SK-N-SH (cell line): ENCODE results near the gene CAMK4. TPM values are rescaled to one million over a fixed set of nuclear protein-coding genes. Genes with fewer than 3 reads are reported as not detected.

Experiments
- CTCF ChIA-PET: fragments of 300-600, 350-600 bp; formaldehyde crosslinking; extraction: SDS; loops from one replicate; lab custom pipeline; 2021; lab: Yijun Ruan, JAX
- POLR2A ChIA-PET: fragments of 350-600 bp; sonication (Branson Sonifier 250); formaldehyde crosslinking; extraction: SDS; loops from one replicate; lab custom pipeline; 2020; ENCODE audit warnings: antibody characterized with exemption, inconsistent platforms; lab: Yijun Ruan, JAX
- DNase-seq: peaks from one replicate; pipeline ENCODE4 v3.0.0; 2012
- H2AFZ ChIP-seq: fragments of 200-600 bp; sonication (generic); 2 replicates; pipeline ENCODE4 v1.8.1; 2016; ENCODE audit warnings: antibody characterized with exemption, mild to moderate bottlenecking, low read depth
- H3F3A ChIP-seq: fragments of 200-600 bp; sonication (generic); replicated peaks from 2 replicates; pipeline ENCODE3; 2016; ENCODE audit warnings: antibody characterized with exemption, mild to moderate bottlenecking; ENCODE audit not compliant: insufficient read depth
- H3K27ac ChIP-seq, 2 experiments: fragments of 200-500 bp in 1 of 2; fragments of 200-600 bp in 1 of 2; sonication (Bioruptor generic) in 1 of 2; sonication (generic), shearing (Covaris generic) in 1 of 2; 2 replicates each; pipeline versions ENCODE4 v1.5.1 to v1.6.1; 2014 to 2016; ENCODE audit warnings: low read depth in 2 of 2, inconsistent platforms in 1 of 2, low read length in 1 of 2, mild to moderate bottlenecking in 1 of 2, mixed read lengths in 1 of 2
- H3K27me3 ChIP-seq: fragments of 200-600 bp; sonication (generic), shearing (Covaris generic); 2 replicates; pipeline ENCODE4 v1.6.1; 2016; ENCODE audit warnings: mixed run types; ENCODE audit not compliant: insufficient read depth
- H3K36me3 ChIP-seq, 2 experiments: fragments of 200-500 bp in 1 of 2; fragments of 200-600 bp in 1 of 2; sonication (Bioruptor generic) in 1 of 2; sonication (generic) in 1 of 2; replicated peaks in 1 of 2; 2 replicates each; pipeline versions ENCODE3 to v1.5.1; 2014 to 2016; ENCODE audit warnings: low read length in 1 of 2, mild to moderate bottlenecking in 1 of 2; ENCODE audit not compliant: insufficient read depth in 2 of 2, control insufficient read depth in 1 of 2
- H3K4me1 ChIP-seq, 2 experiments: fragments of 200-500 bp in 1 of 2; fragments of 200-600 bp in 1 of 2; sonication (Bioruptor generic) in 1 of 2; sonication (generic), shearing (Covaris generic) in 1 of 2; 2 replicates each; pipeline versions ENCODE4 v1.5.1 to v1.6.1; 2014 to 2016; ENCODE audit warnings: low read depth in 1 of 2, low read length in 1 of 2, mixed run types in 1 of 2; ENCODE audit not compliant: insufficient read depth in 2 of 2, control insufficient read depth in 1 of 2
- H3K4me2 ChIP-seq: fragments of 200-600 bp; sonication (generic), shearing (Covaris generic); 2 replicates; pipeline ENCODE4 v1.6.1; 2017; ENCODE audit warnings: mixed run types
- H3K4me3 ChIP-seq, 2 experiments: fragments of 200-500 bp in 1 of 2; fragments of 200-600 bp in 1 of 2; sonication (Bioruptor generic) in 1 of 2; sonication (generic), shearing (Covaris generic) in 1 of 2; 2 replicates each; pipeline versions ENCODE4 v1.5.1 to v1.8.1; 2014 to 2016; ENCODE audit warnings: low read depth in 2 of 2, inconsistent platforms in 1 of 2, low read length in 1 of 2, mild to moderate bottlenecking in 1 of 2, mixed read lengths in 1 of 2, moderate library complexity in 1 of 2
- H3K79me2 ChIP-seq: fragments of 200-600 bp; sonication (generic); 2 replicates; pipeline ENCODE4 v1.8.1; 2017; ENCODE audit warnings: mild to moderate bottlenecking; ENCODE audit not compliant: insufficient read depth
- H3K9ac ChIP-seq: fragments of 200-600 bp; sonication (generic); 2 replicates; pipeline ENCODE4 v1.6.1; 2017; ENCODE audit warnings: mixed run types
- H3K9me2 ChIP-seq: fragments of 200-600 bp; sonication (generic); 2 replicates; pipeline ENCODE4 v1.6.1; 2017; ENCODE audit warnings: mixed run types
- H3K9me3 ChIP-seq: fragments of 200-600 bp; sonication (generic); 2 replicates; pipeline ENCODE4 v1.6.1; 2017; ENCODE audit warnings: mixed run types, mild to moderate bottlenecking, moderate library complexity
- H4K20me1 ChIP-seq: fragments of 200-600 bp; sonication (generic); 2 replicates; pipeline ENCODE4 v1.6.1; 2017; ENCODE audit warnings: mild to moderate bottlenecking, mixed run types; ENCODE audit not compliant: insufficient read depth
- FOSL2 ChIP-seq: IDR thresholded peaks from 2 replicates; pipeline ENCODE4 v1.4.0; 2012; ENCODE audit warnings: low read depth, mild to moderate bottlenecking, moderate library complexity, borderline replicate concordance
- FOXM1 ChIP-seq: IDR thresholded peaks from 2 replicates; pipeline ENCODE4 v1.4.0; 2012; ENCODE audit warnings: low read depth, mild to moderate bottlenecking
- GATA2 ChIP-seq: sonication (generic); formaldehyde crosslinking; IDR thresholded peaks from 2 replicates; pipeline ENCODE4 v1.5.0; 2020; ENCODE audit warnings: mild to moderate bottlenecking, missing genetic modification reagents
- IRF3 ChIP-seq: fragments of 150-350 bp; IDR thresholded peaks from 2 replicates; pipeline ENCODE4 v1.6.1; 2016; ENCODE audit warnings: mild to moderate bottlenecking, low read depth, low read length
- MAX ChIP-seq: IDR thresholded peaks from 2 replicates; pipeline ENCODE4 v1.4.0; 2012; ENCODE audit warnings: low read depth
- PBX3 ChIP-seq: IDR thresholded peaks from 2 replicates; pipeline ENCODE4; 2012
- POLR2AphosphoS5 ChIP-seq: IDR thresholded peaks from 2 replicates; pipeline ENCODE4 v1.6.1; 2012; ENCODE audit warnings: low read depth, low read length
- RFX5 ChIP-seq: IDR thresholded peaks from 2 replicates; pipeline ENCODE4 v1.6.1; 2012; ENCODE audit warnings: mild to moderate bottlenecking, improper control_type of control experiment, low read length
- RXRA ChIP-seq: IDR thresholded peaks from 2 replicates; pipeline ENCODE4 v1.4.0; 2012; ENCODE audit warnings: low read depth, mild to moderate bottlenecking, borderline replicate concordance
- TAF1 ChIP-seq: IDR thresholded peaks from 2 replicates; pipeline ENCODE4 v1.6.1; 2012; ENCODE audit warnings: low read depth, mild to moderate bottlenecking, low read length, moderate library complexity, borderline replicate concordance
- TCF12 ChIP-seq: IDR thresholded peaks from 2 replicates; pipeline ENCODE4 v1.4.0; 2012
- TEAD4 ChIP-seq: IDR thresholded peaks from 2 replicates; pipeline ENCODE4 v1.4.0; 2012; ENCODE audit warnings: mild to moderate bottlenecking, borderline replicate concordance; ENCODE audit not compliant: insufficient read depth
- WGBS: methylation state at CpG from one replicate; pipeline ENCODE4 v1.1.6; 2017; ENCODE audit warnings: low lambda C conversion rate; 5-methylcytosine and 5-hydroxymethylcytosine counted together
- polyA plus RNA-seq, 3 experiments: library from polyadenylated mRNA; depleted of rRNA; stranded (reverse); fragments of >200 nt; gene quantifications; 2 replicates each; pipeline ENCODE4 v1.2.3, GENCODE V29; 2012
- TF ChIP-seq, protein P1 (sequence below): IDR thresholded peaks from 2 replicates; pipeline ENCODE4 v1.6.1; 2012; ENCODE audit warnings: mild to moderate bottlenecking, low read depth, low read length, moderate library complexity

CAMK4 gene
- polyA plus RNA-seq, 1 of the 3 experiments (the other 2 are of a cell fraction), result 4.1 TPM

- H2AFZ ChIP-seq, result 0 out of 2 replicates have a peak overlapping the region, but pooled peaks have one; percentile 57
- TF ChIP-seq IRF3, result no peak
- TF ChIP-seq POLR2AphosphoS5, result no peak
- TF ChIP-seq FOSL2, result no peak
- TF ChIP-seq, protein P1, sequence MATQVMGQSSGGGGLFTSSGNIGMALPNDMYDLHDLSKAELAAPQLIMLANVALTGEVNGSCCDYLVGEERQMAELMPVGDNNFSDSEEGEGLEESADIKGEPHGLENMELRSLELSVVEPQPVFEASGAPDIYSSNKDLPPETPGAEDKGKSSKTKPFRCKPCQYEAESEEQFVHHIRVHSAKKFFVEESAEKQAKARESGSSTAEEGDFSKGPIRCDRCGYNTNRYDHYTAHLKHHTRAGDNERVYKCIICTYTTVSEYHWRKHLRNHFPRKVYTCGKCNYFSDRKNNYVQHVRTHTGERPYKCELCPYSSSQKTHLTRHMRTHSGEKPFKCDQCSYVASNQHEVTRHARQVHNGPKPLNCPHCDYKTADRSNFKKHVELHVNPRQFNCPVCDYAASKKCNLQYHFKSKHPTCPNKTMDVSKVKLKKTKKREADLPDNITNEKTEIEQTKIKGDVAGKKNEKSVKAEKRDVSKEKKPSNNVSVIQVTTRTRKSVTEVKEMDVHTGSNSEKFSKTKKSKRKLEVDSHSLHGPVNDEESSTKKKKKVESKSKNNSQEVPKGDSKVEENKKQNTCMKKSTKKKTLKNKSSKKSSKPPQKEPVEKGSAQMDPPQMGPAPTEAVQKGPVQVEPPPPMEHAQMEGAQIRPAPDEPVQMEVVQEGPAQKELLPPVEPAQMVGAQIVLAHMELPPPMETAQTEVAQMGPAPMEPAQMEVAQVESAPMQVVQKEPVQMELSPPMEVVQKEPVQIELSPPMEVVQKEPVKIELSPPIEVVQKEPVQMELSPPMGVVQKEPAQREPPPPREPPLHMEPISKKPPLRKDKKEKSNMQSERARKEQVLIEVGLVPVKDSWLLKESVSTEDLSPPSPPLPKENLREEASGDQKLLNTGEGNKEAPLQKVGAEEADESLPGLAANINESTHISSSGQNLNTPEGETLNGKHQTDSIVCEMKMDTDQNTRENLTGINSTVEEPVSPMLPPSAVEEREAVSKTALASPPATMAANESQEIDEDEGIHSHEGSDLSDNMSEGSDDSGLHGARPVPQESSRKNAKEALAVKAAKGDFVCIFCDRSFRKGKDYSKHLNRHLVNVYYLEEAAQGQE, result no peak
- no peak for TF ChIP-seq GATA2
- no peak for TF ChIP-seq RXRA
- peaks cover 4% of the 10 kb centered on the region for H3F3A ChIP-seq
- no peaks in the 10 kb centered on the region for H4K20me1 ChIP-seq
- no peak overlapping the region for H3K4me3 ChIP-seq
- H3K36me3 ChIP-seq, result peaks cover 0 to 12% of the 10 kb centered on the region in 2 experiments
- ChIA-PET CTCF (interaction anchor here (1.6 kb wide), 1 partner anchor 8 kb away, joined by 6 read pairs; no protein-coding TSS in a partner anchor), POLR2A (no interaction called here)
- no peaks in the 10 kb centered on the region for H3K79me2 ChIP-seq
- H3K27me3 ChIP-seq, result no peaks in the 10 kb centered on the region
- 81% methylated on average over 2 of the region's 2 CpGs for WGBS
- H3K9me3 ChIP-seq, result no peaks in the 10 kb centered on the region
- DNase-seq, result no peak
- H3K9ac ChIP-seq, result no peak overlapping the region
- H3K27ac ChIP-seq, result no peak overlapping the region; a peak in 2 of 4 replicates
- no peak overlapping the region for H3K4me2 ChIP-seq
- H3K4me1 ChIP-seq, result no peaks in the 10 kb centered on the region
- no peaks in the 10 kb centered on the region for H3K9me2 ChIP-seq
Measured at GRCh38 chr5:111486055-111486454, 261.9 kb downstream of the CAMK4 start.

GRCh38 chr5:111486926-111487325 lies 262.7 kb downstream of the CAMK4 start:
- H3K9ac ChIP-seq, result no peak overlapping the region
- H3K4me1 ChIP-seq, result no peaks in the 10 kb centered on the region
- H3K4me3 ChIP-seq, result no peak overlapping the region
- H3K27me3 ChIP-seq, result no peaks in the 10 kb centered on the region
- CTCF ChIA-PET, result interaction anchor here (0.8 kb wide), 1 partner anchor 256 kb away, joined by 3 read pairs; no protein-coding TSS in a partner anchor
- no peak for DNase-seq
- no peak overlapping the region for H3K27ac ChIP-seq
- POLR2A ChIA-PET, result no interaction called here
- no peak overlapping the region for H3K4me2 ChIP-seq
- no peak for TF ChIP-seq RFX5
- TF ChIP-seq PBX3, result peak; percentile 29; the same call in 1 of the 2 replicates
- TF ChIP-seq TEAD4, result peak; percentile 49; the same call in 1 of the 2 replicates
- peak; percentile 53 for TF ChIP-seq TCF12
- TF ChIP-seq MAX, result no peak
- TF ChIP-seq TAF1, result no peak
- TF ChIP-seq FOXM1, result peak; percentile 58; the same call in 1 of the 2 replicates
- H3K9me2 ChIP-seq, result no peaks in the 10 kb centered on the region
- H2AFZ ChIP-seq, result no peak overlapping the region
- H3K36me3 ChIP-seq, result peaks cover 0 to 12% of the 10 kb centered on the region in 2 experiments
- no peaks in the 10 kb centered on the region for H3K79me2 ChIP-seq
- peaks cover 4% of the 10 kb centered on the region for H3F3A ChIP-seq
- no peaks in the 10 kb centered on the region for H3K9me3 ChIP-seq
- H4K20me1 ChIP-seq, result no peaks in the 10 kb centered on the region
